Fibroblast of upper back skin (primary cell): ENCODE measurements around the gene DNAJB1.

ENCODE experiments used
- DNase-seq: peaks from one replicate; pipeline ENCODE4 v3.0.0-alpha.2; 2013

Gene DNAJB1

DNA sequence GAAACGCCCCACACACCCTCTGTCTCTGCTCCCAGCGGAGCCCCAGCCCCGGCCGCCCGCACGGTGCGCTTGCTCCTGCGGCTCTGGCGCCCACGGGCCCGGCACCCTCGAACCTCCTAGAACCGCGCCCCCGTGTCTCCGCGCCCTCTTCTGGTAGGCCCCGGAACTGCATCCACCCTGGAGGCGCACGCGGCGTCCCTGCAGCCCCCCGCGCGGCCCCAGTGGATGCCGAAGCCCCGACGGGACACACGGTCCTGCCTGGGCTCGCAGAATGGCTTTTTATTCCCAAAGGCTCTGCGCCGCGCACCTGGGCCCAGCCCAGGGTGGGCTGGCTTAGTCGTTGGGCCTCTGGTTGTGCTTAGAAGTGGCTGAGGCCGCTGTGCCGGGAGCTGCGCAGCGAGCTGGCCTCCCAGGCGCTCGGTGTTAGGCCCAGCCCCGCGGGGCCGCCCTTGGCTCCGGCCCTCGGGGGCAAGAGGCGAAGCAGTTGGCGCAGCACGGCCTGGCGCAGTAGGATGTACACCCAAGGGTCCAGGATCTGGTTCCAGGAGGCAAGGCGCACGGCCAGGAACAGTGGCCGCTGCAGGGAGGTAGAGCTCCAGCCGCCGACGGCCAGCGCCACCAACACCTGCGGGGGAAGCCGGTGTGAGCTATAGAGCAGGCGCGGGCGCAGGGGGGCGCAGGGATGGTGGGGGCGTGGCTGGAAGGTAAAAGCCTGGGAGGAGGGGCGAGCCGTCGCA lies 45.8 kb downstream of the DNAJB1 start:
- peak; percentile 41 for DNase-seq

DNA sequence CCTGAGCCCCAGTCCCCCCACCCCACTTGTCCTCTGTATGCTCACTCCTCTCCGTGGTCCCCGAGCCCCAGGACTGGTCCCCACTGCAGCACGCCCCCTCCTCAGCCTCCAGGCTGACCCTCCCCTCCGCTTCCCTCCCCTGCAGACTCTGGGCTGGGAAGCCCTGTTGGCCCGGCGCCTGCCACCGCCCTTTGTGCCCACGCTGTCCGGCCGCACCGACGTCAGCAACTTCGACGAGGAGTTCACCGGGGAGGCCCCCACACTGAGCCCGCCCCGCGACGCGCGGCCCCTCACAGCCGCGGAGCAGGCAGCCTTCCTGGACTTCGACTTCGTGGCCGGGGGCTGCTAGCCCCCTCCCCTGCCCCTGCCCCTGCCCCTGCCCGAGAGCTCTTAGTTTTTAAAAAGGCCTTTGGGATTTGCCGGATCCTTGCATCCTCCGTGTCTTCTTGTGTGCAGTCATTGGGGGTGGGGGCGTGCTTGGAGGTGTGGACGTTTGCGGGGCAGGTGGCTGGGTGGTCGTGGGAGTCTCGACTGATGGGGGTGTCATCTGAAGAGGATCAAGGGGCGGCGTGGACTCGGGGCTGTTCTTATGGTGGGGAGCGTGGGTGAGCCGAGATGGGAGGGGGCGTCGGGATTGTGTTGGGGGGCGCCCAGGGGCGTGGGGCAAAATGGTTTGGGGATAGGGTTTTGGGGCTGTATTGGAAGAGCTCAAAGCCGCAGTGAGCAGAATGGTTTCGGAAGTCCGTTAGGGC lies 46.6 kb downstream of the DNAJB1 start:
- DNase-seq = no peak

DNA sequence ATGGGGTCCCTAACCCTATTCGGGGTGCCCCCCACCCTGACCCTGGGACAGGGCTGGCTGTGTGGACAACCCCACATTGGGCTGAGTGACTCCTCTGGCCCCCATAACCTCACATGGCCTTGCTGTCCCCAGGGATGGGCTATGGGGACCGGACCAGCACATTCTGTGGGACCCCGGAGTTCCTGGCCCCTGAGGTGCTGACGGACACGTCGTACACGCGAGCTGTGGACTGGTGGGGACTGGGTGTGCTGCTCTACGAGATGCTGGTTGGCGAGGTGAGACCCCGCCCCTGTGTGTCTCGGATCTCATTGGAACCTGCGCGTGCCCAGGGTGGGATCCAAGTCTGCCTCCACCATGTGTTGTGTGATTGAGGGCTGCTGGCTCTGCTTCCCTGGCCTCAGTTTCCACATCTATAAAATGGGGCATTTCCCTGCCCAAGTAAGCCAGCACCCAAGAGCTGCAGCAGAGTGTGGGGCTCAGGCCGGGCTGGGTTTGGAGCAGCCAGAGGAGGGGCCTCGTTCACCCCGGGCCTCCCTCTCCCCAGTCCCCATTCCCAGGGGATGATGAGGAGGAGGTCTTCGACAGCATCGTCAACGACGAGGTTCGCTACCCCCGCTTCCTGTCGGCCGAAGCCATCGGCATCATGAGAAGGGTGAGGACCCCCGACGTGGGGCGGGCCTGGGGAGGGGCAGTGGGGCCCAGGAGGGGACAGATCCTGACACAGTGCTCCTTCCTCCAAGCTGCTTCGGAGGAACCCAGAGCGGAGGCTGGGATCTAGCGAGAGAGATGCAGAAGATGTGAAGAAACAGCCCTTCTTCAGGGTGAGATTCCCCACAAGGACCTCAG lies 47.9 kb downstream of the DNAJB1 start:
- no peak for DNase-seq

DNA sequence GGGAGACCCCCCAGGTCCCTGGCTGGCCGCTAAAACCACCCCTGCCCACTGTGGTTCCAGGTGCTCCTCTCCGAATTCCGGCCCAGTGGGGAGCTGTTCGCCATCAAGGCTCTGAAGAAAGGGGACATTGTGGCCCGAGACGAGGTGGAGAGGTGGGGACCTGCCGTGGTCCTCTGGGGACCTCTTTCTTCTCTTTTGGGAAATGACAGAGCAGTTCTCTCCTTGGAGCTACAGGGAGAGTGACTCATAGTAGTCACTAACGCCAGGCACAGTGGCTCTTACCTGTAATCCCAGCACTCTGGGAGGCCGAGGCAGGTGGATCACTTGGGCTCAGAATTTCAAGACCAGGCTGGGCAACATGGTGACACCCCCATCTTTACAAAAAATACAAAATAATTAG lies 50.4 kb downstream of the DNAJB1 start:
- DNase-seq = no peak

GRCh38 chr19:14467391-14467790 lies 50.8 kb downstream of the DNAJB1 start:
- no peak for DNase-seq
